ENCODE measurements around the gene PLA2G2D. TPM values are rescaled to one million over a fixed set of nuclear protein-coding genes. Genes with fewer than 3 reads are reported as not detected.

The PLA2G2D gene
- total and polyA plus RNA-seq, 2 experiments from 2014 or later = not detected

DNA sequence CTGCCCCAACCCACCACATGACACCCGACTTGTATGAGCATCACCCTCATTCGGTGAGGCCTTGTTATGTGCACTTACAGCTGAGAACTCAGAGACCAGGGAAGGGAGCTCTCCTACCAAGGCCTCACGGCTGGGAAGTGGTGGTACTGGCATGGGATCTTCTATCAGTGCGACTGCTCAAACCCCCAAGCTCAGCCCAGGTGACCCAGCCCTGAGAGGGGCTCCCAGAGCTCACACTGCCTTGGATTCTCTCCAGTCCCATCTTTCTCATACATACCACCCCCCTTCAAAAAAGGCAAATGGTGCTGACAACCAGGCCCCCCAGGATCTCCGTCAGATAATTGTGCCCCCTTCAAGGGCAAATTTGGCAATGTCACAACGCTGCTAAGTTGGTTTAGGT is 19.0 kb upstream of the PLA2G2D start:
- Histone ChIP-seq H3K9me2 (replicated peaks; ENCODE audit: insufficient read depth) (no peaks in the 10 kb centered on the region), H3K4me1 (ENCODE audit: insufficient read depth) (no peaks in the 10 kb centered on the region), H3K27me3 (no peaks in the 10 kb centered on the region), H3K79me2 (no peaks in the 10 kb centered on the region), H4K20me1 (ENCODE audit: insufficient read depth, poor library complexity, severe bottlenecking) (no peaks in the 10 kb centered on the region), H3K27ac (no peak overlapping the region), H3K9me3 (ENCODE audit: low read depth) (no peaks in the 10 kb centered on the region), H3K4me3 (no peak overlapping the region), H3K4me2 (no peak overlapping the region), H2AFZ (no peak overlapping the region), H3K36me3 (replicated peaks; ENCODE audit: insufficient read depth, low read depth) (no peaks in the 10 kb centered on the region)
- 90% methylated on average over 6 of the region's 6 CpGs for WGBS (ENCODE audit: low lambda C conversion rate, missing lambda C conversion rate)
- TF ChIP-seq EZH2 (IDR thresholded peaks at IDR 0.05; ENCODE audit: borderline replicate concordance) = no peak
- DNase-seq (ENCODE audit: low spot score) = no peak

DNA sequence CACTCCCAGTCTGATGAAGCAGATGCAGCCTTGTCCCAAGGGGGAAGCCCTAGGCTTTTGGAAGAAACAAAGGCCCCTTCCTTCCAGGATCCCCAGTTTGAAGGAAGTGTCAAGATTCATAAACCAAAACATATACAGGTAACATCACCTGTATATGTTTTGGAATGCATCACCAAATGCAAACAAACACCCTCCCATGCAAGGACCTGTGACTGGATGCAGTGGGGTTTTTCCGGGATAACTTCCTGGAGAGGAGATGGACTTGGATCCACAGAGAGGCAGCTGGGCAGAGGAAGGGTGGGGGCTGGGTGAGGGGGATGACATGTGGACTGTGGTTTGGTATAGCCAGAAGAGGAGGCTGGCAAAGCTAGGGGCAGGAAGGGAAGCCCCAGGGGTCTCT is 18.3 kb upstream of the PLA2G2D start:
- H3K4me1 ChIP-seq (ENCODE audit: insufficient read depth) = no peaks in the 10 kb centered on the region
- no peak for TF ChIP-seq EZH2phosphoT487 (IDR thresholded peaks at IDR 0.05; ENCODE audit: low read depth, severe bottlenecking, unreplicated experiment)
- TF ChIP-seq, protein P1, sequence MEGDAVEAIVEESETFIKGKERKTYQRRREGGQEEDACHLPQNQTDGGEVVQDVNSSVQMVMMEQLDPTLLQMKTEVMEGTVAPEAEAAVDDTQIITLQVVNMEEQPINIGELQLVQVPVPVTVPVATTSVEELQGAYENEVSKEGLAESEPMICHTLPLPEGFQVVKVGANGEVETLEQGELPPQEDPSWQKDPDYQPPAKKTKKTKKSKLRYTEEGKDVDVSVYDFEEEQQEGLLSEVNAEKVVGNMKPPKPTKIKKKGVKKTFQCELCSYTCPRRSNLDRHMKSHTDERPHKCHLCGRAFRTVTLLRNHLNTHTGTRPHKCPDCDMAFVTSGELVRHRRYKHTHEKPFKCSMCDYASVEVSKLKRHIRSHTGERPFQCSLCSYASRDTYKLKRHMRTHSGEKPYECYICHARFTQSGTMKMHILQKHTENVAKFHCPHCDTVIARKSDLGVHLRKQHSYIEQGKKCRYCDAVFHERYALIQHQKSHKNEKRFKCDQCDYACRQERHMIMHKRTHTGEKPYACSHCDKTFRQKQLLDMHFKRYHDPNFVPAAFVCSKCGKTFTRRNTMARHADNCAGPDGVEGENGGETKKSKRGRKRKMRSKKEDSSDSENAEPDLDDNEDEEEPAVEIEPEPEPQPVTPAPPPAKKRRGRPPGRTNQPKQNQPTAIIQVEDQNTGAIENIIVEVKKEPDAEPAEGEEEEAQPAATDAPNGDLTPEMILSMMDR (IDR thresholded peaks at IDR 0.05; ENCODE audit: poor library complexity) = no peak
- no peaks in the 10 kb centered on the region for H3K79me2 ChIP-seq
- H4K20me1 ChIP-seq (ENCODE audit: insufficient read depth, poor library complexity, severe bottlenecking) = no peaks in the 10 kb centered on the region
- H2AFZ ChIP-seq = no peak overlapping the region
- H3K27ac ChIP-seq = no peak overlapping the region
- no peaks in the 10 kb centered on the region for H3K27me3 ChIP-seq
- no peak overlapping the region for H3K4me2 ChIP-seq
- no peaks in the 10 kb centered on the region for H3K9me2 ChIP-seq (replicated peaks; ENCODE audit: insufficient read depth)
- H3K9me3 ChIP-seq (ENCODE audit: low read depth) = no peaks in the 10 kb centered on the region
- DNase-seq (ENCODE audit: low spot score) = no peak
- no peak overlapping the region for H3K4me3 ChIP-seq
- 94% methylated on average over 1 of the region's 1 CpG for whole genome bisulfite sequencing (ENCODE audit: low lambda C conversion rate, missing lambda C conversion rate)
- no peaks in the 10 kb centered on the region for H3K36me3 ChIP-seq (replicated peaks; ENCODE audit: insufficient read depth, low read depth)

DNA sequence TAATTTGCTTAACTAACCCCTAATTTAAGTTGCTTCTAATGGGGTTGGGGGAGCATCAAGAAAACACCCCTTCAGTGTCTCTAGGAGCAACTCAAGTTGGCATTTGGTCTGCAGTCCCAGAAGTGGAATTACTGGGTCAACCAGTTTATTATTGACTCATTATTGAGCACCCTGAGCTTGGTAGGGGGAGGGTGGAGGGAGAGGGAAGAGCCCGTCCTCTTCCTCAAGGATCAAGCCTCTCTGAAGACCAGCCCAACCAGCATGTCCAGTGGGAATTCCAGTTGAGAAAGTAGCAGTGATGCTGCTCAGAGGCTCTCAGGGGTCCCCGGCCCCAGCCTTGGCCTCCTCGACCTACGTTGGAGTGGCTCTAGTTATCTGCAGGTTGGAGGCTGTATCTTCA is 17.7 kb upstream of the PLA2G2D start:
- Histone ChIP-seq H4K20me1 (ENCODE audit: insufficient read depth, poor library complexity, severe bottlenecking) (no peaks in the 10 kb centered on the region), H3K27ac (no peak overlapping the region), H3K79me2 (no peaks in the 10 kb centered on the region), H2AFZ (no peak overlapping the region), H3K4me3 (no peak overlapping the region), H3K27me3 (no peaks in the 10 kb centered on the region), H3K9me2 (replicated peaks; ENCODE audit: insufficient read depth) (no peaks in the 10 kb centered on the region), H3K36me3 (replicated peaks; ENCODE audit: insufficient read depth, low read depth) (no peaks in the 10 kb centered on the region), H3K4me1 (ENCODE audit: insufficient read depth) (no peaks in the 10 kb centered on the region), H3K4me2 (no peak overlapping the region), H3K9me3 (ENCODE audit: low read depth) (no peaks in the 10 kb centered on the region)
- no peak for DNase-seq (ENCODE audit: low spot score)
- WGBS (ENCODE audit: low lambda C conversion rate, missing lambda C conversion rate) = 81% methylated on average over 4 of the region's 4 CpGs
- TF ChIP-seq EZH2phosphoT487 (IDR thresholded peaks at IDR 0.05; ENCODE audit: low read depth, severe bottlenecking, unreplicated experiment) = no peak
- TF ChIP-seq, protein P1 (IDR thresholded peaks at IDR 0.05; ENCODE audit: poor library complexity) = no peak
- TF ChIP-seq EZH2 (IDR thresholded peaks at IDR 0.05; ENCODE audit: borderline replicate concordance) = no peak

DNA sequence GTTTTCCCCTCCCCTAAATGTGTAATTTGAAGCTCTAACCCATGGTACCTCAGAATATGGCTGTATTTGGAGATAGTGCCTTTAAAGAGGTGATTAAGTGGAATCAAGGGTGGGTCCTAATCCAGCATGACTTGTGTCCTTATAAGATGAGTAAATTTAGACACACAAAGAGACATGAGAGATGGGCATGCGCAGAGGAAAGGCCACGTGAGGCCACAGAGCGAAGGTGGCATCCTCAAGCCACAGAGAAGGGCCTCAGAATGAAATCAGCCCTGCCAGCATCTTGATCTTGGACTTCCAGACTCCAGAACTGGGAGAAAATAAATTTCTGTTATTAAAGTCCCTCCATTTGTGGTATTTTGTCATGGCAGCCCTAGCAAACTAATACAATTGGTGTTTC is 16.9 kb upstream of the PLA2G2D start:
- no peaks in the 10 kb centered on the region for H3K36me3 ChIP-seq (replicated peaks; ENCODE audit: insufficient read depth, low read depth)
- no peak overlapping the region for H3K4me3 ChIP-seq
- 96% methylated on average over 3 of the region's 3 CpGs for WGBS (ENCODE audit: low lambda C conversion rate, missing lambda C conversion rate)
- TF ChIP-seq, protein P1 (IDR thresholded peaks at IDR 0.05; ENCODE audit: poor library complexity) = no peak
- TF ChIP-seq EZH2 (IDR thresholded peaks at IDR 0.05; ENCODE audit: borderline replicate concordance) = no peak
- TF ChIP-seq EZH2phosphoT487 (IDR thresholded peaks at IDR 0.05; ENCODE audit: low read depth, severe bottlenecking, unreplicated experiment) = no peak
- H3K27me3 ChIP-seq = no peaks in the 10 kb centered on the region
- no peak overlapping the region for H2AFZ ChIP-seq
- no peaks in the 10 kb centered on the region for H3K9me2 ChIP-seq (replicated peaks; ENCODE audit: insufficient read depth)
- no peaks in the 10 kb centered on the region for H3K9me3 ChIP-seq (ENCODE audit: low read depth)
- no peak overlapping the region for H3K4me2 ChIP-seq
- no peak for DNase-seq (ENCODE audit: low spot score)
- no peaks in the 10 kb centered on the region for H3K79me2 ChIP-seq
- H3K4me1 ChIP-seq (ENCODE audit: insufficient read depth) = no peaks in the 10 kb centered on the region
- H4K20me1 ChIP-seq (ENCODE audit: insufficient read depth, poor library complexity, severe bottlenecking) = no peaks in the 10 kb centered on the region
- H3K27ac ChIP-seq = no peak overlapping the region
